M059J (cell line): ENCODE results near the gene PIF1. TPM values are rescaled to one million over a fixed set of nuclear protein-coding genes. Genes with fewer than 3 reads are reported as not detected.
"Not testable (repeated sequence)": the region's sequence is repeated elsewhere in the genome, so short reads cannot be mapped to it uniquely, and the experiment has no call there.

ENCODE experiments used
- DNase-seq: peaks from one replicate; pipeline ENCODE4 v3.0.0-alpha.2; 2012; ENCODE audit warnings: low read depth
- total RNA-seq: library from RNA; depleted of rRNA; stranded (reverse); fragments of >200 nt; shearing (Covaris generic); gene quantifications from 2 replicates; pipeline ENCODE4 v1.2.3, GENCODE V29; 2014

The PIF1 gene
- total RNA-seq, 1 experiment from 2014 or later: 9.0 TPM

GRCh38 chr15:64847448-64847847, 22.0 kb upstream of the PIF1 start:
- DNase-seq: no peak

GRCh38 chr15:64847016-64847415, 21.6 kb upstream of the PIF1 start:
- no peak for DNase-seq

GRCh38 chr15:64845831-64846595, 20.6 kb upstream of the PIF1 start:
- no peak for DNase-seq

GRCh38 chr15:64845183-64845611, 19.8 kb upstream of the PIF1 start:
- DNase-seq: no peak

GRCh38 chr15:64844576-64845145, 19.2 kb upstream of the PIF1 start:
- no peak for DNase-seq

- no peak for DNase-seq
Measured at GRCh38 chr15:64843991-64844390, 18.5 kb upstream of the PIF1 start.

GRCh38 chr15:64842986-64843561, 17.6 kb upstream of the PIF1 start:
- peak; percentile 34 for DNase-seq

- DNase-seq: no peak
Measured at GRCh38 chr15:64842096-64842939, 16.9 kb upstream of the PIF1 start.

- DNase-seq: peak; percentile 92
Measured at GRCh38 chr15:64841344-64842095, 16.1 kb upstream of the PIF1 start, which contains the start of gene PLEKHO2. Gene PLEKHO2, plus strand, starts transcription at chr15:64841915. Its CDS starts 102 bp downstream, at chr15:64842017.

GRCh38 chr15:64841060-64841343, 15.6 kb upstream of the PIF1 start:
- DNase-seq: no peak

GRCh38 chr15:64837502-64837901, 12.1 kb upstream of the PIF1 start:
- DNase-seq: no peak

- DNase-seq: no peak
Measured at GRCh38 chr15:64836023-64836536, 10.6 kb upstream of the PIF1 start.

GRCh38 chr15:64833690-64834089, 8.2 kb upstream of the PIF1 start:
- no peak for DNase-seq

GRCh38 chr15:64828985-64829384, 3.5 kb upstream of the PIF1 start:
- DNase-seq: peak; percentile 42

- peak; percentile 32 for DNase-seq
Measured at GRCh38 chr15:64824929-64825430, 467 bp downstream of the PIF1 start.

GRCh38 chr15:64816452-64816851, 9.0 kb downstream of the PIF1 start:
- DNase-seq: no peak

- not testable (repeated sequence) for DNase-seq
Measured at GRCh38 chr15:64814965-64815364, 10.5 kb downstream of the PIF1 start.

GRCh38 chr15:64814283-64814682, 11.2 kb downstream of the PIF1 start:
- DNase-seq: not testable (repeated sequence)

- peak; percentile 70 for DNase-seq
Measured at GRCh38 chr15:64813075-64813474, 12.4 kb downstream of the PIF1 start.

- DNase-seq: no peak
Measured at GRCh38 chr15:64810497-64811326, 14.7 kb downstream of the PIF1 start.
